Measurements from ENCODE around the gene PRF1. TPM values are rescaled to one million over a fixed set of nuclear protein-coding genes. Genes with fewer than 3 reads are reported as not detected.
"Not testable (repeated sequence)": the region's sequence is repeated elsewhere in the genome, so short reads cannot be mapped to it uniquely, and the experiment has no call there.

Gene PRF1
- total RNA-seq, result 2.1 TPM

DNA sequence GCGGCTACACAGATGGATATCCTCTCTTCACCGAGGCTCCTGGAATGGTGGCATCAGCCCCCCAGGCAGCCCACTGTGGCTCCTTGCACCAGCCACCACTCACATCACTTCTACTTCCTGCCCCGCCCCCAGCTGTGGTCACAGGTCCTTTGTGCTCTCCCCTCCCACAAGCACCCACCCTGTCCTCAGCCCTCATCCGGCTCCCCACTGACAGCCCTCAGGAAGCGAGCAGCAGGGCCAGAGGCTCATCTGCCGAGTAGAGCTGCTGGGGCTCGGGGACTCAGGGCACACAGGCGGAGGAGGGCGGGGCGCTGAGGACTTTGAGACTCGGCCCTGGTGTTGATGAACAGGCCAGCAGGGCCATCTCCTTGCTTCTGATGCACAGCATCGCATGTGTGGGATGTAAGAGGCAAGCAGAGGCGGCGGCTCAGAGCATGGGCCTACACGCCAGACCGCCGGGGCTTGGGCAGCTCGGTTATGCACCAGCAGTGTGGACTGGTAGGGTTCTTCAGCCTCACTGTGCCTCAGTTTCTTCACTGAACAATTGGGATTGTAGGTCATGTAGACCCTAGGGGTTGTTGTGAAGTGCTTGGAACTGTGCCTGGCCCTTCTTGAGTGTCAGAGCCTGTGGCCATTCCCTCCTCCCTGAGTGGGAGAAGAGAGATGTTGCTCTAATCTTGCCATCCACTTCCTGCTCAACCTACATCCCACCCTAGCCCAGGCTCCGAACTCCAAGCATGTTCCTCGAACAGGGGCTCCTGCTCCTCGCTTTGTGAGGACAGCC is at the start of gene PRF1:
Gene PRF1 (minus strand): TSS at position 77 of the 784 bp plus-strand sequence. CDS start 1,839 bp downstream, outside the sequence.
- H3K27ac ChIP-seq (ENCODE audit: low read depth, low read length), result no peak within 1 kb of the TSS
- H3K4me1 ChIP-seq (ENCODE audit: control insufficient read depth in 3 of 3, insufficient read depth in 3 of 3, low read length in 3 of 3), result no peaks in the 10 kb centered on the region
- H3K36me3 ChIP-seq (ENCODE audit: control insufficient read depth in 3 of 3, insufficient read depth in 3 of 3, low read length in 3 of 3), result no peaks in the 10 kb centered on the region
- H3K9me3 ChIP-seq (ENCODE audit: control insufficient read depth in 3 of 3, low read length in 3 of 3), result no peaks in the 10 kb centered on the region
- no peak within 1 kb of the TSS for H3K4me3 ChIP-seq (ENCODE audit: low read length in 3 of 3)
- no peak within 1 kb of the TSS for H3K9ac ChIP-seq (ENCODE audit: low read depth in 1 of 3, low read length in 3 of 3)
- H3K27me3 ChIP-seq (ENCODE audit: control insufficient read depth in 3 of 3, insufficient read depth in 3 of 3, low read length in 3 of 3), result no peaks in the 10 kb centered on the region

DNA sequence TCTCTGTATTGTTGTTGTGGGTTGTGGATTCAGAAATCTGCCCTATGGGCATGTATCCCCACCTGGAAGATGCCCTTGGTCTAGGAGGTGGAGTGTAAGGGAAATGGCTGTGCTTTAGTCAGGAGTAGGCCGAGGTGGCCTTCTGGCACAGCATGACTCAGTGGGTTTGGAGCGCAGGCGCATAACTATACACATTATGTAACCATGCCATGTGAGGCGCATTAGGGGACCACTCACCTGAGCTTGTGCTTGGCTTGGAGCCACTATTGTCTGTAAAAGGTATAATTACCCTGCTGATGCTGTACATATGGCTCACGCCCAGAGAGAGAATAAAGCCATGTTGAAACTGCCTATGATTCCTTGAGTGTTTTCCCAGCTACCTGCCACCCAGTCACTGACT is 49.1 kb upstream of the PRF1 start:
- Histone ChIP-seq H3K4me3 (ENCODE audit: low read length in 3 of 3) (no peak overlapping the region), H3K4me1 (ENCODE audit: control insufficient read depth in 3 of 3, insufficient read depth in 3 of 3, low read length in 3 of 3) (peaks cover 0 to 13% (median 4%) of the 10 kb centered on the region in 3 donors), H3K27me3 (ENCODE audit: control insufficient read depth in 3 of 3, insufficient read depth in 3 of 3, low read length in 3 of 3) (no peaks in the 10 kb centered on the region), H3K9ac (ENCODE audit: low read depth in 1 of 3, low read length in 3 of 3) (no peak overlapping the region), H3K36me3 (ENCODE audit: control insufficient read depth in 3 of 3, insufficient read depth in 3 of 3, low read length in 3 of 3) (no peaks in the 10 kb centered on the region), H3K27ac (ENCODE audit: low read depth, low read length) (no peak overlapping the region), H3K9me3 (ENCODE audit: control insufficient read depth in 3 of 3, low read length in 3 of 3) (peaks cover 0 to 4% (median 3%) of the 10 kb centered on the region in 3 donors)

DNA sequence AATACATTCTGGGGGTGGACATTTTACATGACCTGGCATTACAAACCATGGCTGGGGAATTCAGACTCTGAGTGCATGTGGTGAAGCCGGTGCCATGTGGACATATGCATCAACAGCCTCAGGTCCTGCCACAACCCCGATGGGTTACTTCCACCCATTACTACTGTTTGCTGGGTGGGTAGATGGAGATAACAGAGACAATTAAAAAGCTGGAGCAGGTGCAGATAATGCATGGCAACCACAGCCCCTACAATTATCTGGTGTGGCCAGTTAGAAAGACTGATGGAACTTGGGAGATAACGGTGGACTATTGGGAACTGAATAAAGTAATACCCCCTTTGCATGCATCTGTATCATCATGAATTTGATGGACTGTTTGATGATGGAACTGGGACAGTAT is 48.2 kb upstream of the PRF1 start:
- no peak overlapping the region for H3K4me3 ChIP-seq (ENCODE audit: low read length in 3 of 3)
- H3K36me3 ChIP-seq (ENCODE audit: control insufficient read depth in 3 of 3, insufficient read depth in 3 of 3, low read length in 3 of 3), result no peaks in the 10 kb centered on the region
- peaks cover 0 to 13% (median 4%) of the 10 kb centered on the region in 3 donors for H3K4me1 ChIP-seq (ENCODE audit: control insufficient read depth in 3 of 3, insufficient read depth in 3 of 3, low read length in 3 of 3)
- no peaks in the 10 kb centered on the region for H3K27me3 ChIP-seq (ENCODE audit: control insufficient read depth in 3 of 3, insufficient read depth in 3 of 3, low read length in 3 of 3)
- H3K9me3 ChIP-seq (ENCODE audit: control insufficient read depth in 3 of 3, low read length in 3 of 3), result peaks cover 0 to 4% (median 3%) of the 10 kb centered on the region in 3 donors
- no peak overlapping the region for H3K27ac ChIP-seq (ENCODE audit: low read depth, low read length)
- no peak overlapping the region for H3K9ac ChIP-seq (ENCODE audit: low read depth in 1 of 3, low read length in 3 of 3)

DNA sequence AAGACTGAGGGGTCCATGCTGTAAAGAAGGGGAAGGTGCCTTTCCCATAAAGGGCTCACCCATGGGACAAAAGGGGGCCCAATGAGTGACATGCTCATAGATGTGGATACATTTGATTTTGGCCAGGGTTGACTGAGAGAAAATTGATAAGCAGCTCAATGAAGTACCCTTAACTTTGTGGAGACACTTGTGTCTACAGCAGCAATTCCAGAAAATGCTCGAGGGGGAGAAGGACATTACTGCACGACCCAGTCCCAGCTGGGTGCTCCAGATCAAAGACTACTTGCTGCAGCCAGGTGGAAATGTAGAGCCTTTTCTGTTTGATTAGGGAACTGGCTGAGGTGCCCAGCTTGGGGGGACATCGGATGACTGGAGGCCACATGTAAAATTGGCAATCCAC is 47.6 kb upstream of the PRF1 start:
- Histone ChIP-seq H3K9me3 (ENCODE audit: control insufficient read depth in 3 of 3, low read length in 3 of 3) (peaks cover 0 to 4% (median 3%) of the 10 kb centered on the region in 3 donors), H3K4me1 (ENCODE audit: control insufficient read depth in 3 of 3, insufficient read depth in 3 of 3, low read length in 3 of 3) (peaks cover 0 to 13% (median 4%) of the 10 kb centered on the region in 3 donors), H3K4me3 (ENCODE audit: low read length in 3 of 3) (no peak overlapping the region), H3K27ac (ENCODE audit: low read depth, low read length) (no peak overlapping the region), H3K9ac (ENCODE audit: low read depth in 1 of 3, low read length in 3 of 3) (no peak overlapping the region), H3K36me3 (ENCODE audit: control insufficient read depth in 3 of 3, insufficient read depth in 3 of 3, low read length in 3 of 3) (no peaks in the 10 kb centered on the region), H3K27me3 (ENCODE audit: control insufficient read depth in 3 of 3, insufficient read depth in 3 of 3, low read length in 3 of 3) (no peaks in the 10 kb centered on the region)

DNA sequence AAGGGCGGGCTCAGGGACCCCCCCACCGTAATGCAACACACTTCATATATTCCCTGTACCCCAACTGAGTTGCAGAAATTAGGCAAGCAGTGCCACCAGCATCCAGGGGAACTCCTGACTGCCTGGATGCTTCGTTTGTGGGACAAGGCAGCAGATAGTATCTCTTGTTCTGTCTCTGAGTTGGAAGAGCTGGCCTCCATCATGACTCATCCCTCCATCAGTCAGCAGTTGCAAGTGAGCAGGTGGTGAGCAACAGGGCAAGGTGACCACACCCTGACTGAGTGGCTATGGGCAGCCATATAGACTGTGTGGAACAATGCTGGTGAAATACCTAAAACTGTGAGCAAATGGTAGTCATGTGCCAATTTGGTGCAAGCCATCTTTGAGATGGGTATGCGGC is 47.0 kb upstream of the PRF1 start:
- H3K9ac ChIP-seq (ENCODE audit: low read depth in 1 of 3, low read length in 3 of 3), result no peak overlapping the region
- peaks cover 0 to 4% (median 3%) of the 10 kb centered on the region in 3 donors for H3K9me3 ChIP-seq (ENCODE audit: control insufficient read depth in 3 of 3, low read length in 3 of 3)
- H3K36me3 ChIP-seq (ENCODE audit: control insufficient read depth in 3 of 3, insufficient read depth in 3 of 3, low read length in 3 of 3), result no peaks in the 10 kb centered on the region
- H3K4me3 ChIP-seq (ENCODE audit: low read length in 3 of 3), result no peak overlapping the region
- H3K4me1 ChIP-seq (ENCODE audit: control insufficient read depth in 3 of 3, insufficient read depth in 3 of 3, low read length in 3 of 3), result peaks cover 0 to 13% (median 4%) of the 10 kb centered on the region in 3 donors
- H3K27me3 ChIP-seq (ENCODE audit: control insufficient read depth in 3 of 3, insufficient read depth in 3 of 3, low read length in 3 of 3), result no peaks in the 10 kb centered on the region
- no peak overlapping the region for H3K27ac ChIP-seq (ENCODE audit: low read depth, low read length)

DNA sequence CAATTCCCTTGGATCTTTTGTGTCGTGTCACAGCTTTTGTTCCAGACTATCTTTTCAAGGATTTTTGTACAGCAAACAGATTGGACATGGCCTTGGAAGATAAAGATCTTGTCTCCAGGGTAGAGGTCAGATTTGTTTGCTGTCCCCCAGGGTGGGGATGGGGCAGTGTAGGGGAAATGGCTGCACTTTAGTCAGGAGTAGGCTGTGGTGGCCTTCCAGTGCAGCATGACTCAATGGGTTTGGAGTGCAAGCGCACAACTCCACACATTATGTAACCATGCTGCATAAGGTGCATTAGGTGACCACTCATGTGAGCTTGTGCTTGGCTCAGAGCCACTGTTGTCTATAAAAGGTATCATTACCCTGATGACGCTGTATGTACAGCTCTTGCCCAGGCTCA is 45.9 kb upstream of the PRF1 start:
- no peak overlapping the region for H3K27ac ChIP-seq (ENCODE audit: low read depth, low read length)
- no peaks in the 10 kb centered on the region for H3K36me3 ChIP-seq (ENCODE audit: control insufficient read depth in 3 of 3, insufficient read depth in 3 of 3, low read length in 3 of 3)
- peaks cover 0 to 7% (median 2%) of the 10 kb centered on the region in 3 donors for H3K4me1 ChIP-seq (ENCODE audit: control insufficient read depth in 3 of 3, insufficient read depth in 3 of 3, low read length in 3 of 3)
- H3K9me3 ChIP-seq (ENCODE audit: control insufficient read depth in 3 of 3, low read length in 3 of 3), result peaks cover 0 to 4% (median 3%) of the 10 kb centered on the region in 3 donors
- no peaks in the 10 kb centered on the region for H3K27me3 ChIP-seq (ENCODE audit: control insufficient read depth in 3 of 3, insufficient read depth in 3 of 3, low read length in 3 of 3)
- H3K4me3 ChIP-seq (ENCODE audit: low read length in 3 of 3), result no peak overlapping the region
- no peak overlapping the region for H3K9ac ChIP-seq (ENCODE audit: low read depth in 1 of 3, low read length in 3 of 3)

DNA sequence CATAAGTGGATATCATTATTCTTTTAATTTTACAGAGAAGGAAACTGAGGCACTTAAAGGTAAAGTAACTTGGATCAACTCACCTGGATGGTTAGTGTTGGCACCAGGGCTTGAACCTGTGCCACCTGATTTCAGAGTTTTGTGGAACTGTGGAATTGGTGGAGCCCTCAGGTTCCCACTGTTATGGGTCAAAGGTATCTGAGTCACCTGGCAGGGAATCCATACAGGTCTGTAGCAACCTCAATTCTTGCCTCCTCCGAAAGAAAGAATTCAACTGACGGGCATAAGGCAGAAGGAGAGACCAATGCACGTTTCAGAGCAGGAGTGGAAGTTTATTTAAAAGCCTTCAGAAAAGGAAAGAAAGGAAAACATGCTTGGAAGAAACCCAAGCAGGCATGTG is 44.5 kb upstream of the PRF1 start:
- no peaks in the 10 kb centered on the region for H3K4me1 ChIP-seq (ENCODE audit: control insufficient read depth in 3 of 3, insufficient read depth in 3 of 3, low read length in 3 of 3)
- no peaks in the 10 kb centered on the region for H3K36me3 ChIP-seq (ENCODE audit: control insufficient read depth in 3 of 3, insufficient read depth in 3 of 3, low read length in 3 of 3)
- no peak overlapping the region for H3K4me3 ChIP-seq (ENCODE audit: low read length in 3 of 3)
- peaks cover 0 to 4% (median 3%) of the 10 kb centered on the region in 3 donors for H3K9me3 ChIP-seq (ENCODE audit: control insufficient read depth in 3 of 3, low read length in 3 of 3)
- no peaks in the 10 kb centered on the region for H3K27me3 ChIP-seq (ENCODE audit: control insufficient read depth in 3 of 3, insufficient read depth in 3 of 3, low read length in 3 of 3)
- no peak overlapping the region for H3K9ac ChIP-seq (ENCODE audit: low read depth in 1 of 3, low read length in 3 of 3)
- H3K27ac ChIP-seq (ENCODE audit: low read depth, low read length), result no peak overlapping the region

DNA sequence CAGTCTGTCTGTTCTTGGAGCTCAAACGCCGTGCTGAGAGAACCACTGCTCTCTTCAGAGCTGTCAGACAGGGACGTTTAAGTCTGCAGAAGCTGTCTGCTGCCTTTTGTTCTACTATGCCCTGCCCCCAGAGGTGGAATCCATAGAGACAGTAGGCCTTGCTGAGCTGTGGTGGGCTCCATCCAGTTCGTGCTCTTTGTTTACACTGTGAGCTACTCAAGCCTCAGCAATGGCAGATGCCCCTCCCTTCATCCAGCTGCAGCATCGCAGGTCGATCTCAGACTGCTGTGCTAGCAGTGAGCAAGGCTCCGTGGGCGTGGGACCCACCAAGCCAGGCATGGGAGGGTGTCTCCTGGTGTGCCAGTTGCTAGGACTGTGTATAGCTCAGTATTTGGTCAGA is 42.4 kb upstream of the PRF1 start:
- not testable (repeated sequence) for H3K27me3 ChIP-seq (ENCODE audit: control insufficient read depth in 3 of 3, insufficient read depth in 3 of 3, low read length in 3 of 3); H3K4me1 ChIP-seq (ENCODE audit: control insufficient read depth in 3 of 3, insufficient read depth in 3 of 3, low read length in 3 of 3); H3K4me3 ChIP-seq (ENCODE audit: low read length in 3 of 3); H3K9ac ChIP-seq (ENCODE audit: low read depth in 1 of 3, low read length in 3 of 3); H3K36me3 ChIP-seq (ENCODE audit: control insufficient read depth in 3 of 3, insufficient read depth in 3 of 3, low read length in 3 of 3); H3K9me3 ChIP-seq (ENCODE audit: control insufficient read depth in 3 of 3, low read length in 3 of 3); H3K27ac ChIP-seq (ENCODE audit: low read depth, low read length)

DNA sequence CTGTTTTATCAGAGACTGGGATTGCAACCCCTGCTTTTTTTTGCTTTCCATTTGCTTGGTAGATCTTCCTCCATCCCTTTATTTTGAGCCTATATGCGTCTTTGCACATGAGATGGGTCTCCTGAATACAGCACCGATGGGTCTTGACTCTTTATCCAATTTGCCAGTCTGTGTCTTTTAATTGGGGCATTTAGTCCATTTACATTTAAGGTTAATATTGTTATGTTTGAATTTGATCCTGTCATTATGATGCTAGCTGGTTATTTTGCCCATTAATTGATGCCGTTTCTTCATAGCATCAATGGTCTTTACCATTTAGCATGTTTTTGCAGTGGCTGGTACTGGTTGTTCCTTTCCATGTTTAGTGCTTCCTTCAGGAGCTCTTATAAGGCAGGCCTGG is 40.7 kb upstream of the PRF1 start:
- not testable (repeated sequence) for H3K27ac ChIP-seq (ENCODE audit: low read depth, low read length); H3K4me3 ChIP-seq (ENCODE audit: low read length in 3 of 3); H3K36me3 ChIP-seq (ENCODE audit: control insufficient read depth in 3 of 3, insufficient read depth in 3 of 3, low read length in 3 of 3); H3K9me3 ChIP-seq (ENCODE audit: control insufficient read depth in 3 of 3, low read length in 3 of 3); H3K9ac ChIP-seq (ENCODE audit: low read depth in 1 of 3, low read length in 3 of 3); H3K4me1 ChIP-seq (ENCODE audit: control insufficient read depth in 3 of 3, insufficient read depth in 3 of 3, low read length in 3 of 3); H3K27me3 ChIP-seq (ENCODE audit: control insufficient read depth in 3 of 3, insufficient read depth in 3 of 3, low read length in 3 of 3)

DNA sequence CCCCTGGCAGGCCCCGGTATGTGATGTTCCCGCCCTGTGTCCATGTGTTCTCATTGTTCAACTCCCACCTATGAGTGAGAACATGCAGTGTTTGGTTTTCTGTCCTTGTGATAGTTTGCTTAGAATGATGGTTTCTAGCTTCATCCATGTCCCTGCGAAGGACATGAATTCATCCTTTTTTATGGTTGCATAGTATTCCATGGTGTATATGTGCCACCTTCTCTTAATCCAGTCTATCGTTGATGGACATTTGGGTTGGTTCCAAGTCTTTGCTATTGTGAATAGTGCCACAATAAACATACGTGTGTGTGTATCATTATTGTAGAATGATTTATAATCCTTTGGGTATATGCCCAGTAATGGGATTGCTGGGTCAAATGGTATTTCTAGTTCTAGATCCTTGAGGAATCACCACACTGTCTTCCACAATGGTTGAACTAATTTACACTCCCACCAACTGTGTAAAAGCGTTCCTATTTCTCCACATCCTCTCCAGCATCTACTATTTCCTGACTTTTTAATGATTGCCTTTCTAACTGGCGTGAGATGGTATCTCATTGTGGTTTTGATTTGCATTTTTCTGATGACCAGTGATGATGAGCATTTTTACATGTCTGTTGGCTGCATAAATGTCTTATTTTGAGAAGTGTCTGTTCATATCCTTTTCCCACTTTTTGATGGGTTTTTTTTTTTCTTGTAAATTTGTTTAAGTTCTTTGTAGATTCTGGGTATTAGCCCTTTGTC is 37.3 kb upstream of the PRF1 start:
- not testable (repeated sequence) for H3K9me3 ChIP-seq (ENCODE audit: control insufficient read depth in 3 of 3, low read length in 3 of 3); H3K9ac ChIP-seq (ENCODE audit: low read depth in 1 of 3, low read length in 3 of 3); H3K36me3 ChIP-seq (ENCODE audit: control insufficient read depth in 3 of 3, insufficient read depth in 3 of 3, low read length in 3 of 3)

More for the DNA sequence above, 37.3 kb upstream of the PRF1 start:
- H3K4me3 ChIP-seq (ENCODE audit: low read length in 3 of 3); H3K27ac ChIP-seq (ENCODE audit: low read depth, low read length); H3K4me1 ChIP-seq (ENCODE audit: control insufficient read depth in 3 of 3, insufficient read depth in 3 of 3, low read length in 3 of 3); H3K27me3 ChIP-seq (ENCODE audit: control insufficient read depth in 3 of 3, insufficient read depth in 3 of 3, low read length in 3 of 3): not testable (repeated sequence)

Data from skeletal muscle tissue (tissue), 4 donors.